ENCODE results near the gene TBC1D5. TPM values are rescaled to one million over a fixed set of nuclear protein-coding genes. Genes with fewer than 3 reads are reported as not detected.
"Not testable (repeated sequence)": the region's sequence is repeated elsewhere in the genome, so short reads cannot be mapped to it uniquely, and the experiment has no call there.

TBC1D5 gene
- total and polyA plus RNA-seq, 2 experiments from 2014 or later: 31.0 to 69.9 TPM

DNA sequence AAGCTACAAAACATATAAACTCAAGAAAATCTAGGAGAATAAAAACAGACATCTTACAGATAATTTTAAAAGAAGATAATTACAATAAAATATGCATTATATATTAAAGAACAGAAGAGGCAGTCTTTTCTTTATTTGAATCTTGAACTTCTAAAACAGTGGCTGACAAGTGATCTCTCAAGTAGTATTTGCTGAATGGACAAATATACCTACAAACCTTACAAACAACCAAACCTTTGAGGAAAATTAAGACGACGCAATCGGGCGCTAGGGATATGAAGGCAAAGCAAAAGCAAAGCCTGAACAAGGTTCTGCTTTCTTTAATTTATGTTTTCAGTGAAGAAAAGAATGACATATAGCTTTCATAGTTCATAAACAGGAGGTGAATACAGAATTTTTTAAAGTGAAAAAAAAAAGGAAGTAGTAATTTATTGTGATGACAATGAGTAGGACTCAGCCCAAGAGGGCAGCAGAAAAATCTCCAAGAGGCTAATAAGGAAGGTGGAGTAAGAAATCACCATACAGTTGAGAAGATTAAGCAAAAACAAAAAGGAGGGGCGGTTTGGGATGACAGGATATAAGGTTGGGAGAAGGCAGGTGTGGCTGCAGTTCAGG, 347.8 kb downstream of the TBC1D5 start:
- in situ Hi-C loops (cut with MboI): no loop called here
- H3K4me2 ChIP-seq (ENCODE audit: unreplicated experiment): no peak overlapping the region
- H3K4me3 ChIP-seq: no peak overlapping the region
- no peak for TF ChIP-seq EZH2phosphoT487 (IDR thresholded peaks at IDR 0.05; ENCODE audit: insufficient read depth, low read depth)
- TF ChIP-seq EZH2 (IDR thresholded peaks at IDR 0.05; ENCODE audit: insufficient read depth, poor library complexity, severe bottlenecking): no peak
- DNase-seq: no peak
- H2AFZ ChIP-seq: no peak overlapping the region
- no peaks in the 10 kb centered on the region for H3K4me1 ChIP-seq (ENCODE audit: insufficient read depth)
- no peaks in the 10 kb centered on the region for H3K9me3 ChIP-seq (ENCODE audit: low read depth)
- H3K27me3 ChIP-seq (replicated peaks; ENCODE audit: insufficient read depth): no peaks in the 10 kb centered on the region
- no peaks in the 10 kb centered on the region for H3K79me2 ChIP-seq (ENCODE audit: insufficient read depth)
- H3K27ac ChIP-seq: no peak overlapping the region
- no peaks in the 10 kb centered on the region for H3K9me2 ChIP-seq (ENCODE audit: insufficient read depth)
- H3K9ac ChIP-seq: no peak overlapping the region
- no peaks in the 10 kb centered on the region for H3F3A ChIP-seq (ENCODE audit: insufficient read depth)
- H3K36me3 ChIP-seq (ENCODE audit: low read depth): no peaks in the 10 kb centered on the region
- WGBS, 2 experiments (ENCODE audit: low coverage in 1 of 2, low lambda C conversion rate in 2 of 2, missing lambda C conversion rate in 2 of 2): 97 to 99% methylated on average over 5 of the region's 5 CpGs
- no peaks in the 10 kb centered on the region for H4K20me1 ChIP-seq (ENCODE audit: insufficient read depth)

DNA sequence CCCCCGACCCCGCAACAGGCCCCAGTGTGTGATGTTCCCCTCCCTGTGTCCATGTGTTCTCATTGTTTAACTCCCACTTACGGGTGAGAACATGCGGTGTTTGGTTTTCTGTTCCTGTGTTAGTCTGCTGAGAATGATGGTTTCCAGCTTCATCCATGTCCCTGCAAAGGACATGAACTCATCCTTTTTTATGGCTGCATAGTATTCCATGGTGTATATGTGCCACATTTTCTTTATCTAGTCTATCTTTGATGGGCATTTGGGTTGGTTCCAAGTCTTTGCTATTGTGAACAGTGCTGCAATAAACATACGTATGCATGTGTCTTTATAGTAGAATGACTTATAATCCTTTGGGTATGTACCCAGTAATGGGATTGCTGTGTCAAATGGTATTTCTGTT, 349.9 kb downstream of the TBC1D5 start:
- H3K36me3 ChIP-seq (ENCODE audit: low read depth); H3K9ac ChIP-seq; H3K27me3 ChIP-seq (replicated peaks; ENCODE audit: insufficient read depth); H3F3A ChIP-seq (ENCODE audit: insufficient read depth); H3K4me3 ChIP-seq; H3K27ac ChIP-seq; in situ Hi-C loops (cut with MboI); H3K4me2 ChIP-seq (ENCODE audit: unreplicated experiment); H2AFZ ChIP-seq; H3K4me1 ChIP-seq (ENCODE audit: insufficient read depth); DNase-seq; H3K9me2 ChIP-seq (ENCODE audit: insufficient read depth); H3K79me2 ChIP-seq (ENCODE audit: insufficient read depth); H4K20me1 ChIP-seq (ENCODE audit: insufficient read depth); H3K9me3 ChIP-seq (ENCODE audit: low read depth): not testable (repeated sequence)
- 96 to 98% methylated on average over 5 of the region's 5 CpGs for WGBS, 2 experiments (ENCODE audit: low coverage in 1 of 2, low lambda C conversion rate in 2 of 2, missing lambda C conversion rate in 2 of 2)

DNA sequence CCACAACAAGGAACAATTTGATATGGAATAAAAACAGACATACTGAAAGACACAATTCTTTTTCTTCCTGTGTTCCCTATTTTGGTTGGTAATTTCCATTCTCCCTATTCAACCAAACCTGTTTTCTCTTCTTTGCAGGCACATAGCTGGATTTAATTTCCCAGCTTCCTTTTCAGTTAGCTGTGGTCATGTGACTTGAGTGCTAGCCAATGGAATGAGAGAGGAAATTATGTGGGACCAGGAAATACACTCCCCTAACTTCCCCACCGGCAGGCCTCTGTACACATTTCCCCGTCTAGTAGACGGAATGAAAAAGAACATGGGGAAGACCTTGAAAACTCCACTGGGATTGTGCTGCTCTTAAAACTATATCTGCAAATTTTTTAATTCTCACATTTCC, 351.6 kb downstream of the TBC1D5 start:
- Histone ChIP-seq H3K79me2 (ENCODE audit: insufficient read depth) (no peaks in the 10 kb centered on the region), H4K20me1 (ENCODE audit: insufficient read depth) (no peaks in the 10 kb centered on the region), H3F3A (ENCODE audit: insufficient read depth) (peaks cover 2% of the 10 kb centered on the region), H3K27ac (no peak overlapping the region), H3K27me3 (replicated peaks; ENCODE audit: insufficient read depth) (no peaks in the 10 kb centered on the region), H3K4me3 (no peak overlapping the region), H3K4me1 (ENCODE audit: insufficient read depth) (no peaks in the 10 kb centered on the region), H2AFZ (no peak overlapping the region), H3K9ac (no peak overlapping the region), H3K4me2 (ENCODE audit: unreplicated experiment) (no peak overlapping the region), H3K9me3 (ENCODE audit: low read depth) (no peaks in the 10 kb centered on the region), H3K9me2 (ENCODE audit: insufficient read depth) (no peaks in the 10 kb centered on the region), H3K36me3 (ENCODE audit: low read depth) (no peaks in the 10 kb centered on the region)
- no peak for DNase-seq
- in situ Hi-C loops (cut with MboI): no loop called here
- TF ChIP-seq EZH2phosphoT487 (IDR thresholded peaks at IDR 0.05; ENCODE audit: insufficient read depth, low read depth) (no peak), EZH2 (IDR thresholded peaks at IDR 0.05; ENCODE audit: insufficient read depth, poor library complexity, severe bottlenecking) (no peak)
- WGBS, 2 experiments (ENCODE audit: low coverage in 1 of 2, low lambda C conversion rate in 2 of 2, missing lambda C conversion rate in 2 of 2): 98 to 100% methylated on average over 3 of the region's 3 CpGs

DNA sequence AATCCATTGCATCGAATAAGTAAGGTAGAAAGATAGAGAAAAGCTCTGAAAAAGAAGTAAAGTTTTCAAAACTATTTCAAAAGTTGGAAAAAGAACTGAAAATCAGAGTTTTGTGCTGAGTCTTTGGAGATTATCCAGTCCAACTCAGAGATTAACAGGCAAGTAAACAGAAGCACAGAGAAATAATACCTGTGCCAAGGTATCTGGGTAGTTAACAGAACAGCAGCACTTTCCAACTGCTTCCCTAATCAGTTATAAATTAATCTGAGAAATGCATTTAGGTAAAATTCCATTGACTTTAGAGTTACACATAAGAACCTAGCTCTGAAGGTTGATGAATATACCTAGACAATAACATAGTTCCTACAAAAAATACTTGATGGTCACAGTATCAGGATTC, 355.3 kb downstream of the TBC1D5 start:
- Histone ChIP-seq H3K9me2 (ENCODE audit: insufficient read depth) (no peaks in the 10 kb centered on the region), H3K9ac (no peak overlapping the region), H3K36me3 (ENCODE audit: low read depth) (no peaks in the 10 kb centered on the region), H4K20me1 (ENCODE audit: insufficient read depth) (no peaks in the 10 kb centered on the region), H3F3A (ENCODE audit: insufficient read depth) (peaks cover 8% of the 10 kb centered on the region), H3K4me3 (no peak overlapping the region), H3K27ac (no peak overlapping the region), H3K9me3 (ENCODE audit: low read depth) (no peaks in the 10 kb centered on the region), H2AFZ (no peak overlapping the region), H3K79me2 (ENCODE audit: insufficient read depth) (no peaks in the 10 kb centered on the region), H3K4me2 (ENCODE audit: unreplicated experiment) (no peak overlapping the region), H3K27me3 (replicated peaks; ENCODE audit: insufficient read depth) (no peaks in the 10 kb centered on the region), H3K4me1 (ENCODE audit: insufficient read depth) (0 out of 2 replicates have a peak, but pooled peaks cover 4% of the 10 kb centered on the region)
- WGBS, 2 experiments (ENCODE audit: low coverage in 1 of 2, low lambda C conversion rate in 2 of 2, missing lambda C conversion rate in 2 of 2): 97 to 100% methylated on average over 1 of the region's 1 CpG
- TF ChIP-seq EZH2 (IDR thresholded peaks at IDR 0.05; ENCODE audit: insufficient read depth, poor library complexity, severe bottlenecking) (no peak), EZH2phosphoT487 (IDR thresholded peaks at IDR 0.05; ENCODE audit: insufficient read depth, low read depth) (no peak)
- no peak for DNase-seq
- in situ Hi-C loops (cut with MboI): no loop called here

DNA sequence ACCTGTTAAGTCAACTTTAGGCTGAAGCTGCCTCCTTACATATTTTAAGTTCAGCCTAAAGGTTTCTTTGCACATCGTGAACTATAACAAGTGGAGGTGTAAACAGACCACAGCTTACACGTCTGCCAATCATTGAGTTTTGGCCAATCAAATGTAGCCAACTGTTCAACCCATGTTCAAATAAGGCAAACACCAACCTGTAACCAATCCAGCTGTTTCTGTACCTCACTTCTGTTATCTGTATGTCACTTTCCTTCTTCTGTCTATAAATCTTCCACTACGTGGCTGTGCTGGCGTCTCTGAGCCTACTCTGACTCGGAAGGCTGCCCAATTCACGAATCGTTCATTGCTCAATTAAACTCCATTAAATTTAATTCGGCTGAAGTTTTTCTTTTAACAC, 356.0 kb downstream of the TBC1D5 start:
- DNase-seq: no peak
- no peak overlapping the region for H3K27ac ChIP-seq
- no peaks in the 10 kb centered on the region for H3K9me2 ChIP-seq (ENCODE audit: insufficient read depth)
- H3K4me3 ChIP-seq: no peak overlapping the region
- H3K4me1 ChIP-seq (ENCODE audit: insufficient read depth): 0 out of 2 replicates have a peak, but pooled peaks cover 4% of the 10 kb centered on the region
- H3K27me3 ChIP-seq (replicated peaks; ENCODE audit: insufficient read depth): no peaks in the 10 kb centered on the region
- H4K20me1 ChIP-seq (ENCODE audit: insufficient read depth): no peaks in the 10 kb centered on the region
- no peaks in the 10 kb centered on the region for H3K36me3 ChIP-seq (ENCODE audit: low read depth)
- in situ Hi-C loops (cut with MboI): no loop called here
- H3K9me3 ChIP-seq (ENCODE audit: low read depth): no peaks in the 10 kb centered on the region
- peaks cover 8% of the 10 kb centered on the region for H3F3A ChIP-seq (ENCODE audit: insufficient read depth)
- H3K9ac ChIP-seq: no peak overlapping the region
- TF ChIP-seq EZH2phosphoT487 (IDR thresholded peaks at IDR 0.05; ENCODE audit: insufficient read depth, low read depth): no peak
- TF ChIP-seq EZH2 (IDR thresholded peaks at IDR 0.05; ENCODE audit: insufficient read depth, poor library complexity, severe bottlenecking): no peak
- no peak overlapping the region for H3K4me2 ChIP-seq (ENCODE audit: unreplicated experiment)
- WGBS, 2 experiments (ENCODE audit: low coverage in 1 of 2, low lambda C conversion rate in 2 of 2, missing lambda C conversion rate in 2 of 2): 96 to 97% methylated on average over 8 of the region's 8 CpGs
- H3K79me2 ChIP-seq (ENCODE audit: insufficient read depth): no peaks in the 10 kb centered on the region
- H2AFZ ChIP-seq: no peak overlapping the region

All from GM23248 (cell line).